ENCODE results near the gene NPIPA1.
"Not testable (repeated sequence)": the region's sequence is repeated elsewhere in the genome, so short reads cannot be mapped to it uniquely, and the experiment has no call there.

DNA sequence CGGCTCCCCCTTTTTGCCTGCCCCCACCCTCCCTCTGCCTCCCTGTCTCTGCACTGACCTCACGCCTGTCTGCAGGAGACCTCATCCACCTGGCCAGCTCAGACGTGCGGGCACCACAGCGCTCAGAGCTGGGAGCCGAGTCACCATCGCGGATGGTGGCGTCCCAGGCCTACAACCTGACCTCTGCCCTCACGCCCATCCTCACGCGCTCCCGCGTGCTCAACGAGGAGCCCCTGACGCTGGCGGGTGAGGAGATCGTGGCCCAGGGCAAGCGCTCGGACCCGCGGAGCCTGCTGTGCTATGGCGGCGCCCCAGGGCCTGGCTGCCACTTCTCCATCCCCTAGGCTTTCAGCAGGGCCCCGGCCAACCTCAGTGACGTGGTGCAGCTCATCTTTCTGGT is 8.1 kb upstream of the NPIPA1 start:
- TF ChIP-seq, protein P1, sequence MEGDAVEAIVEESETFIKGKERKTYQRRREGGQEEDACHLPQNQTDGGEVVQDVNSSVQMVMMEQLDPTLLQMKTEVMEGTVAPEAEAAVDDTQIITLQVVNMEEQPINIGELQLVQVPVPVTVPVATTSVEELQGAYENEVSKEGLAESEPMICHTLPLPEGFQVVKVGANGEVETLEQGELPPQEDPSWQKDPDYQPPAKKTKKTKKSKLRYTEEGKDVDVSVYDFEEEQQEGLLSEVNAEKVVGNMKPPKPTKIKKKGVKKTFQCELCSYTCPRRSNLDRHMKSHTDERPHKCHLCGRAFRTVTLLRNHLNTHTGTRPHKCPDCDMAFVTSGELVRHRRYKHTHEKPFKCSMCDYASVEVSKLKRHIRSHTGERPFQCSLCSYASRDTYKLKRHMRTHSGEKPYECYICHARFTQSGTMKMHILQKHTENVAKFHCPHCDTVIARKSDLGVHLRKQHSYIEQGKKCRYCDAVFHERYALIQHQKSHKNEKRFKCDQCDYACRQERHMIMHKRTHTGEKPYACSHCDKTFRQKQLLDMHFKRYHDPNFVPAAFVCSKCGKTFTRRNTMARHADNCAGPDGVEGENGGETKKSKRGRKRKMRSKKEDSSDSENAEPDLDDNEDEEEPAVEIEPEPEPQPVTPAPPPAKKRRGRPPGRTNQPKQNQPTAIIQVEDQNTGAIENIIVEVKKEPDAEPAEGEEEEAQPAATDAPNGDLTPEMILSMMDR (IDR thresholded peaks at IDR 0.05), result not testable (repeated sequence)
- not testable (repeated sequence) for TF ChIP-seq POLR2A (IDR thresholded peaks at IDR 0.05)

Data from right lobe of liver (tissue), 4 donors.